Caco-2 (cell line): ENCODE data around the gene EMSY. TPM values are rescaled to one million over a fixed set of nuclear protein-coding genes. Genes with fewer than 3 reads are reported as not detected.

Source experiments
- BruUV-seq: library from RNA; stranded (reverse); fragments of 400-500 nt; replicated peaks from 2 replicates; lab custom pipeline; 2021; lab: Mats Ljungman, UMichigan
- CTCF ChIA-PET: fragments of 300-600 bp; sonication (Branson Sonifier 250); formaldehyde crosslinking; loops from one replicate; lab custom pipeline; 2022; ENCODE audit warnings: antibody characterized with exemption; lab: Charles Lee
- POLR2A ChIA-PET: fragments of 300-600 bp; sonication (Branson Sonifier 250); formaldehyde crosslinking; loops from one replicate; lab custom pipeline; 2022; ENCODE audit warnings: antibody characterized with exemption; lab: Charles Lee
- DNase-seq, 2 experiments: peaks; one replicate each; pipeline versions ENCODE4 v3.0.0 to v3.0.0-alpha.2; 2020 to 2022
- H3K27me3 ChIP-seq: replicated peaks from 2 replicates; pipeline ENCODE4 v1.6.0; 2011; ENCODE audit warnings: low read length; ENCODE audit not compliant: control insufficient read depth, insufficient read depth
- H3K36me3 ChIP-seq: 2 replicates; pipeline ENCODE4 v1.5.1; 2011; ENCODE audit warnings: low read length; ENCODE audit not compliant: control insufficient read depth, insufficient read depth
- H3K4me1 ChIP-seq: fragments of 250-450 bp; sonication (Bioruptor Pico); 2 replicates; pipeline ENCODE4 v1.5.1; 2020; ENCODE audit warnings: mild to moderate bottlenecking
- H3K4me3 ChIP-seq: 2 replicates; pipeline ENCODE4 v1.5.1; 2011; ENCODE audit warnings: low read depth, mild to moderate bottlenecking, control low read depth, low read length
- H3K9me3 ChIP-seq: fragments of 250-450 bp; sonication (Bioruptor Pico); 2 replicates; pipeline ENCODE4 v1.5.1; 2020; ENCODE audit warnings: mild to moderate bottlenecking, moderate library complexity
- H3K27ac Mint-ChIP-seq: one replicate; pipeline ENCODE4 v1.8.0; 2022; ENCODE audit warnings: mixed read lengths; ENCODE audit not compliant: unreplicated experiment
- H3K27me3 Mint-ChIP-seq: one replicate; pipeline ENCODE4 v1.8.0; 2022; ENCODE audit warnings: mixed read lengths; ENCODE audit not compliant: insufficient read depth, unreplicated experiment
- H3K36me3 Mint-ChIP-seq: one replicate; pipeline ENCODE4 v1.8.0; 2022; ENCODE audit warnings: mild to moderate bottlenecking, mixed read lengths; ENCODE audit not compliant: insufficient read depth, unreplicated experiment
- H3K4me1 Mint-ChIP-seq: one replicate; pipeline ENCODE4 v1.8.0; 2022; ENCODE audit warnings: low read depth, mixed read lengths; ENCODE audit not compliant: unreplicated experiment
- H3K4me3 Mint-ChIP-seq: one replicate; pipeline ENCODE4 v1.8.0; 2022; ENCODE audit warnings: mild to moderate bottlenecking, moderate library complexity, mixed read lengths; ENCODE audit not compliant: unreplicated experiment
- H3K9me3 Mint-ChIP-seq: one replicate; pipeline ENCODE4 v1.8.0; 2022; ENCODE audit warnings: mixed read lengths; ENCODE audit not compliant: unreplicated experiment
- CTCF ChIP-seq, 2 experiments: fragments of 200-600 bp in 1 of 2; IDR thresholded peaks; 1 replicate in 1 of 2; 2 replicates in 1 of 2; pipeline versions ENCODE4 v1.5.1 to v1.8.0; 2011 to 2022; ENCODE audit warnings: antibody characterized with exemption in 1 of 2, control low read depth in 1 of 2, inconsistent platforms in 1 of 2, low read depth in 1 of 2, low read length in 1 of 2, mild to moderate bottlenecking in 1 of 2, moderate library complexity in 1 of 2; ENCODE audit not compliant: insufficient read depth in 1 of 2, severe bottlenecking in 1 of 2, unreplicated experiment in 1 of 2
- intact Hi-C: fragments of 100-400 bp; cut with micrococcal nuclease; formaldehyde crosslinking; loops from one replicate; pipeline ENCODE4 v1.10.0; 2022; ENCODE audit not compliant: unreplicated experiment
- total RNA-seq: library from RNA; stranded (reverse); gene quantifications from 2 replicates; pipeline ENCODE4 v1.2.3, GENCODE V29; 2022

The EMSY gene
- total RNA-seq, 1 experiment from 2014 or later, result 43.6 TPM

GRCh38 chr11:76419896-76420295, 24.9 kb upstream of the EMSY start:
- Histone ChIP-seq H3K4me3 (no peak overlapping the region), H3K27me3 (no peaks in the 10 kb centered on the region), H3K36me3 (no peaks in the 10 kb centered on the region), H3K4me1 (no peaks in the 10 kb centered on the region), H3K9me3 (no peaks in the 10 kb centered on the region)
- POLR2A ChIA-PET, result interaction anchor here (0.5 kb wide), 1 partner anchor 165 kb away, joined by 9 read pairs; no protein-coding TSS in a partner anchor
- intact Hi-C loops, result loop anchor here (2.0 kb wide), 1 partner anchor 93 kb away; no protein-coding TSS in a partner anchor
- BruUV-seq, result no TSS peak
- TF ChIP-seq CTCF (IDR thresholded peaks at IDR 0.05; ENCODE audit: insufficient read depth in 1 of 2, low read depth in 1 of 2, low read length in 1 of 2, severe bottlenecking in 1 of 2, unreplicated experiment in 1 of 2), result peak; percentile 67 to 77
- no peaks in the 10 kb centered on the region for H3K4me1 Mint-ChIP-seq
- DNase-seq, result peak in 1 of 2 experiments; percentile 62
- H3K4me3 Mint-ChIP-seq, result no peak overlapping the region
- CTCF ChIA-PET, result no interaction called here
- peaks cover 8% of the 10 kb centered on the region for H3K9me3 Mint-ChIP-seq
- peaks cover 5% of the 10 kb centered on the region for H3K27me3 Mint-ChIP-seq
- no peak overlapping the region for H3K27ac Mint-ChIP-seq
- H3K36me3 Mint-ChIP-seq, result no peaks in the 10 kb centered on the region

DNA sequence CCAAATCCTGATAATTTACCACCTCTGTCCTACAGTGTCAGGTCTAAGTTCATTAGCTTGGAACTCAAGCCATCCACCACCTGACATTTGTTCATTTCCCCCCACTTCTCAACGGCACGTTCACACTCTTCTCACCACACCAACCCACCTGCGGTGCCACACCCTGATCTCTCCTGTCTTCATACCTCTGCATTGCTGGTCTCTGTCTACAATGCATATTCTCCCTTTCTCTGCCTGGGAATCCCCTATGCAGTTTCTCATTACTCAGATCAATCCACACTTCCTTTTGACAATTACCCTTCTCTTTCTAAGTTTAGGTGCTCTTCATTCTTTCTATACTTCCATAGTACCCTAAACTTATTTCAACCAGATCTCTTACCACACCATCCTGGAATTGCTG, 20.4 kb upstream of the EMSY start:
- Mint-ChIP-seq H3K9me3 (no peaks in the 10 kb centered on the region), H3K27ac (no peak overlapping the region), H3K4me3 (no peak overlapping the region), H3K27me3 (no peaks in the 10 kb centered on the region), H3K4me1 (peaks cover 6% of the 10 kb centered on the region), H3K36me3 (no peaks in the 10 kb centered on the region)
- no peak overlapping the region for H3K4me3 ChIP-seq
- no peaks in the 10 kb centered on the region for H3K4me1 ChIP-seq
- H3K36me3 ChIP-seq, result no peaks in the 10 kb centered on the region
- no TSS peak for BruUV-seq
- ChIA-PET CTCF (no interaction called here), POLR2A (no interaction called here)
- no peak for DNase-seq
- H3K9me3 ChIP-seq, result no peaks in the 10 kb centered on the region
- TF ChIP-seq CTCF (IDR thresholded peaks at IDR 0.05; ENCODE audit: insufficient read depth in 1 of 2, low read depth in 1 of 2, low read length in 1 of 2, severe bottlenecking in 1 of 2, unreplicated experiment in 1 of 2), result no peak
- H3K27me3 ChIP-seq, result no peaks in the 10 kb centered on the region
- intact Hi-C loops, result no loop called here

DNA sequence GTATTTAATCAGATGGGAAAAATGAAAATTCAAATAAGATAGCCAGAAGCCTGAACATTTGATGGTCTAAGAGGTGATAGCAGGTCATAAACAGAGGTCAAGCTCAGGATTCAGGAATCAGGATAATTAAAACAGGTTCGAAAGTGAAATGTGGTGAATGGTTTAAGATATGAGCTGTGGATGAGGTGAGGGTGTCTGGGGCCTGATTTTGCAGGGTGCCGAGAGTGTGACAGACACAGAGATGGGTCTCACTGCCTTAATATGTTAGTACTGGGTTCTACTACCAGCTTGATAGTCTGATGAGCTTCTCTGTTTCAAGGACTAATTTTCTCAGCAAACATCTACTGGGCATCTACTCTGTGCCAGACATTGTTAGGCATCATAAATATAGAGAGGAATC, 19.9 kb upstream of the EMSY start:
- TF ChIP-seq CTCF (IDR thresholded peaks at IDR 0.05; ENCODE audit: insufficient read depth in 1 of 2, low read depth in 1 of 2, low read length in 1 of 2, severe bottlenecking in 1 of 2, unreplicated experiment in 1 of 2), result no peak
- no peaks in the 10 kb centered on the region for H3K27me3 Mint-ChIP-seq

More for the DNA sequence above, 19.9 kb upstream of the EMSY start:
- H3K36me3 ChIP-seq, result no peaks in the 10 kb centered on the region
- H3K36me3 Mint-ChIP-seq, result no peaks in the 10 kb centered on the region
- H3K9me3 ChIP-seq, result no peaks in the 10 kb centered on the region
- no peak overlapping the region for H3K27ac Mint-ChIP-seq
- POLR2A ChIA-PET, result no interaction called here
- peaks cover 6% of the 10 kb centered on the region for H3K4me1 Mint-ChIP-seq
- intact Hi-C loops, result no loop called here
- no peaks in the 10 kb centered on the region for H3K27me3 ChIP-seq
- H3K4me3 Mint-ChIP-seq, result no peak overlapping the region
- CTCF ChIA-PET, result no interaction called here
- H3K4me1 ChIP-seq, result no peaks in the 10 kb centered on the region
- H3K4me3 ChIP-seq, result no peak overlapping the region
- no peaks in the 10 kb centered on the region for H3K9me3 Mint-ChIP-seq
- DNase-seq, result no peak
- BruUV-seq, result no TSS peak
